Measurements from ENCODE around the gene MRPL48.

The MRPL48 gene

DNA sequence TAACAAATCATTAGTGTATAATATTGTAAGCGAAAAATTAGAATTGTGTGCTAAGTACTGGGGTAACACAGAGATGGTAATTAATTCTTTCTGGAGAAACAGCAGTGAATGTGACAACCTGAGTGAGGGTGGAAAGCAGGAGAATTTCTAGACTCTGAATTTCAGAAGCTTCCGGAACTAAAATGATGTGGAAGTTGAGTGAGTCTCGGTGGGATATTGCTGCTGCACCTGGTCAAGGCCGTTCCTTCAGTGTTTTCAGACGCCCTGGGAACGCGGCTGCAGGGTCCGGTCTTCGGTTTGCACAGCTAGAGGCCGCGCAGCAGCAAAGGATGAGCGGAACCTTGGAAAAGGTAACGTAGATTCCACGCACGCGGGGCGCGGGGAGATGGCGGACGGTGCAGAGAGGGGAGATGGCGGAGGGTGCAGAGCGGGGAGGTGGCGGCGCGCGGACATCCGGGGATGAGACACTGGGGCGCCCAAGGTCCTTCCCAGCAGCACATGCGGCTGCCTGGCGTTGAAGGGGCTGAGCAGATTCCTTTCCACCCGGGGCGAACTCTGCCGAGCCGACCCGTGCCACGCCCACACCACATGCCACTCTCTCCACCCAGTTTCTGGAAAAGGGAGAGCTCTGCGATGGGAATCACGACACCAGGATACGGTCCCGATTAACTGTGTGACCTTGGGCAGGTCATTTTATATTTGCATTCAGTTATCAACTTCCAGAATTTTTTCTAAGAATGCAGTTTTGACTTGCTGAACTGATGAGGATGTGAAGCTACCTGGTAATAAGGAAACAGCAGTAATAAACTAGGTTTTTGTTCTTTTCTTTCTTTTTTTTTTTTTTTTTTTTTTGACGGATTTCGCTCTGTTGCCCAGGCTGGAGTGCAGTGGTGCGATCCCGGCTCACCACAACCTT, at the start of gene MRPL48:
TSS of gene MRPL48 (plus strand) at position 232 of the 916 bp plus-strand sequence. CDS start at position 330, 98 bp downstream.
- in situ Hi-C loops (cut with MboI; ENCODE audit: low sequenced_read_pairs, unreplicated experiment): no loop called here
- TF ChIP-seq, protein P1, sequence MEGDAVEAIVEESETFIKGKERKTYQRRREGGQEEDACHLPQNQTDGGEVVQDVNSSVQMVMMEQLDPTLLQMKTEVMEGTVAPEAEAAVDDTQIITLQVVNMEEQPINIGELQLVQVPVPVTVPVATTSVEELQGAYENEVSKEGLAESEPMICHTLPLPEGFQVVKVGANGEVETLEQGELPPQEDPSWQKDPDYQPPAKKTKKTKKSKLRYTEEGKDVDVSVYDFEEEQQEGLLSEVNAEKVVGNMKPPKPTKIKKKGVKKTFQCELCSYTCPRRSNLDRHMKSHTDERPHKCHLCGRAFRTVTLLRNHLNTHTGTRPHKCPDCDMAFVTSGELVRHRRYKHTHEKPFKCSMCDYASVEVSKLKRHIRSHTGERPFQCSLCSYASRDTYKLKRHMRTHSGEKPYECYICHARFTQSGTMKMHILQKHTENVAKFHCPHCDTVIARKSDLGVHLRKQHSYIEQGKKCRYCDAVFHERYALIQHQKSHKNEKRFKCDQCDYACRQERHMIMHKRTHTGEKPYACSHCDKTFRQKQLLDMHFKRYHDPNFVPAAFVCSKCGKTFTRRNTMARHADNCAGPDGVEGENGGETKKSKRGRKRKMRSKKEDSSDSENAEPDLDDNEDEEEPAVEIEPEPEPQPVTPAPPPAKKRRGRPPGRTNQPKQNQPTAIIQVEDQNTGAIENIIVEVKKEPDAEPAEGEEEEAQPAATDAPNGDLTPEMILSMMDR (IDR thresholded peaks at IDR 0.05; ENCODE audit: borderline replicate concordance, control extremely low read depth, extremely low read depth, insufficient read depth, missing control alignments): no peak
- peak; percentile 96 for DNase-seq (ENCODE audit: low spot score)

DNA sequence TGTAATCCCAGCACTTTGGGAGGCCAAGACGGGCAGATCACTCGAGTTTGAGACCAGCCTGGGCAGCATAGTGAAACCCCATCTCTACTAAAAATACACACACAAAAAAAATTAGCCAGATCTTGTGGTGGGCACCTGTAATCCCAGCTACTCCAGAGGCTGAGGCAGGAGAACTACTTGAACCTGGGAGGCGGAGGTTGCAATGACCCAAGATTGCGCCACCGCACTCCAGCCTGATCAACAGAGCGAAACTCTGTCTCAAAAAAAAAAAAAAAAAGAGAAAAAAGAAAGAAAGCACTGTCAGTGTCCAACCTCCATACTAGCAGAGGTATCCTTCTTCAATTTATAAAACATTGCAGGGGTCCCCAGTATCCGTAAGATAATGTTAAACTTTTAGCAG, 44.6 kb upstream of the MRPL48 start:
- TF ChIP-seq, protein P1 (IDR thresholded peaks at IDR 0.05; ENCODE audit: borderline replicate concordance, control extremely low read depth, extremely low read depth, insufficient read depth, missing control alignments): no peak
- no peak for DNase-seq (ENCODE audit: low spot score)
- in situ Hi-C loops (cut with MboI; ENCODE audit: low sequenced_read_pairs, unreplicated experiment): no loop called here

DNA sequence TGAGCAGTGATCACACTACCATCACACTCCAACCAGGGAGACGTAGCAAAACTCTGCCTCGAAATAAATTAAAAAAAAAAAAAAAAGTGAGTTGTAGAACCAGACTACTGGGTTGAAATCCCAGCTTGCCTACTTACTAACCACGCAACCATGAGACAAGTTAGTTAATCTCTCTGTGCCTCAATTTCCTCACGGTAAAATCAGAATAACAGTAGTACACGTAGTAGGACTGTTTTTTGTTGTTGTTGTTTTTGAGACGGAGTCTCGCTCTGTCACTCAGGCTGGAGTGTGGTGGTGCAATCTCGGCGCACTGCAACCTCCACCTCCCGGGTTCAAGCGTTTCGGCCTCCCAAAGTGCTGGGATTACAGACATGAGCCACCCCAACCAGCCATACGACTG, 41.0 kb upstream of the MRPL48 start:
- no peak for DNase-seq (ENCODE audit: low spot score)
- in situ Hi-C loops (cut with MboI; ENCODE audit: low sequenced_read_pairs, unreplicated experiment): no loop called here
- TF ChIP-seq, protein P1 (IDR thresholded peaks at IDR 0.05; ENCODE audit: borderline replicate concordance, control extremely low read depth, extremely low read depth, insufficient read depth, missing control alignments): no peak

DNA sequence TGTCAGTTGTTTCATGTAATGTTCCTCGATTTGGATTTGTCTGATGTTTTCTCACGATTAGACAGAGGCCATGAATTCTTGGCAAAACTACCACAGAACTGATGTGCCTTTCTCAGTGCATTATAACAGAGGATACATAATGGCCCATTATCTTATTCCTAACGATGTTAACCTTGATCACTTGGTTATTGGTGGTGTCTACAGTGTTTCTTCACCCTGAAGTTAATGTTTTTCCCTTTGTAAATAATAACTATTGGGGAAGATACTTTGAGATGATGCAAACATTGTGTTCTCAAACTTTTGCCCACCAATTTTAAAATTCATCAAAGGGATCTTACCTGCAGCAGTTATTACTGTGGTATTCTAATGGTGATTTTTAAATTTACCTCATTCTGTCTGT, 39.9 kb upstream of the MRPL48 start:
- TF ChIP-seq, protein P1 (IDR thresholded peaks at IDR 0.05; ENCODE audit: borderline replicate concordance, control extremely low read depth, extremely low read depth, insufficient read depth, missing control alignments): no peak
- no peak for DNase-seq (ENCODE audit: low spot score)

DNA sequence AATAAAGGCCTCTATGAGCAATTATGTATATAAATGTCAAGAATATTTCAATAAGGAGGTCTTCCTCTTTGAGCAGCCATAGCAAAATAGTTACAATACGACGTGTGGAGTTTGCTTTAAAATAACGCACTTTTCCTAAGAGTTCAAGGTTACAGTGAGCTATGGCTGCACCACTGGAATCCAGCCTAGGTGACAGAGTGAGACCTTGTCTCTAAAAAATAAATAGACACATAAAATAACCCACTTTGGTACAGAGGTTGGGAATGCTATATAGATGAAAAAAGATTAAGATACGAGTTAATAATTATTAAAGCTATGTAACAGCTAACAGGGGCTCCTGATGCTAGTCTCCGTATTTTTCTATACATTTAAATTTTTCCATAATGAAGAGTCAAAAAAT, 39.4 kb upstream of the MRPL48 start:
- no peak for DNase-seq (ENCODE audit: low spot score)
- TF ChIP-seq, protein P1 (IDR thresholded peaks at IDR 0.05; ENCODE audit: borderline replicate concordance, control extremely low read depth, extremely low read depth, insufficient read depth, missing control alignments): no peak
- in situ Hi-C loops (cut with MboI; ENCODE audit: low sequenced_read_pairs, unreplicated experiment): no loop called here

More for the DNA sequence above, 39.9 kb upstream of the MRPL48 start:
- in situ Hi-C loops (cut with MboI; ENCODE audit: low sequenced_read_pairs, unreplicated experiment): no loop called here

DNA sequence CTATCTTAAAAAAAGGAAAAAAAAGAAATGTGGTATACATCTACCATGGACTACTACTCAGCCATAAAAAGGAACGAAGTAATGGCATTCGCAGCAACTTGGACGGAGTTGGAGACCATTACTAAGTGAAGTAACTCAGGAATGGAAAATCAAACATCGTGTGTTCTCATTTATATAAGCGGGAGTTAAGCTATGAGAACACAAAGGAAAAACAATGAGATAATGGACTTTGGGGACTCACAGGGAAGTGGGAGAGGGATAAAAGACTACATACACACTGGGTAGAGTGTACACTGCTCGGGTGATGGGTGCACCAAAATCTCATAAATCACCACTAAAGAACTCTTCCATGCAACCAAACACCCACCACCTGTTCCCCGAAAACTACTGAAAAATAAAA, 38.6 kb upstream of the MRPL48 start:
- in situ Hi-C loops (cut with MboI; ENCODE audit: low sequenced_read_pairs, unreplicated experiment): no loop called here
- no peak for DNase-seq (ENCODE audit: low spot score)
- TF ChIP-seq, protein P1 (IDR thresholded peaks at IDR 0.05; ENCODE audit: borderline replicate concordance, control extremely low read depth, extremely low read depth, insufficient read depth, missing control alignments): no peak

Data from GM13976 (cell line).